Fibroblast of lung (primary cell): Measurements from ENCODE around the gene MCOLN2. TPM values are rescaled to one million over a fixed set of nuclear protein-coding genes. Genes with fewer than 3 reads are reported as not detected.

Experiments used
- DNase-seq, 2 donors: peaks; one replicate each; pipeline versions ENCODE4 v3.0.0 to v3.0.0-alpha.2; 2010; ENCODE audit warnings: low read depth in 2 of 2
- H2AFZ ChIP-seq: 2 replicates; pipeline ENCODE4 v1.5.1; 2012; ENCODE audit warnings: low read length, control low read depth, inconsistent platforms
- H3K27ac ChIP-seq: 2 replicates; pipeline ENCODE4 v1.5.1; 2011; ENCODE audit warnings: low read length, control low read depth; ENCODE audit not compliant: insufficient read depth
- H3K27me3 ChIP-seq: 2 replicates; pipeline ENCODE4 v1.5.1; 2011; ENCODE audit warnings: mild to moderate bottlenecking, low read length; ENCODE audit not compliant: control insufficient read depth, insufficient read depth
- H3K36me3 ChIP-seq: 2 replicates; pipeline ENCODE4 v1.5.1; 2011; ENCODE audit warnings: low read length; ENCODE audit not compliant: control insufficient read depth, insufficient read depth
- H3K4me1 ChIP-seq: 2 replicates; pipeline ENCODE4 v1.5.1; 2011; ENCODE audit warnings: low read length; ENCODE audit not compliant: control insufficient read depth, insufficient read depth; ENCODE audit errors: extremely low read depth
- H3K4me2 ChIP-seq: 2 replicates; pipeline ENCODE4 v1.5.1; 2011; ENCODE audit warnings: low read length, control low read depth; ENCODE audit not compliant: insufficient read depth; ENCODE audit errors: extremely low read depth
- H3K4me3 ChIP-seq, 4 experiments: fragments of 200-600 bp in 1 of 4; sonication (generic) in 1 of 4; replicated peaks in 1 of 4; 2 replicates each; pipeline ENCODE4 v1.5.1; 2011 to 2016; ENCODE audit warnings: low read length in 4 of 4, low read depth in 3 of 4, mild to moderate bottlenecking in 3 of 4, control low read depth in 2 of 4, inconsistent platforms in 1 of 4, mixed read lengths in 1 of 4; ENCODE audit not compliant: insufficient read depth in 1 of 4; ENCODE audit errors: control extremely low read depth in 1 of 4
- H3K79me2 ChIP-seq: 2 replicates; pipeline ENCODE4 v1.5.1; 2012; ENCODE audit warnings: mild to moderate bottlenecking, low read length, inconsistent platforms; ENCODE audit not compliant: control insufficient read depth, insufficient read depth
- H3K9ac ChIP-seq: 2 replicates; pipeline ENCODE4 v1.5.1; 2011; ENCODE audit warnings: mild to moderate bottlenecking, low read length, control low read depth; ENCODE audit not compliant: insufficient read depth
- H3K9me3 ChIP-seq: 2 replicates; pipeline ENCODE4 v1.5.1; 2012; ENCODE audit warnings: low read depth, low read length; ENCODE audit not compliant: control insufficient read depth, insufficient read depth
- H4K20me1 ChIP-seq: 2 replicates; pipeline ENCODE4 v1.5.1; 2011; ENCODE audit warnings: low read length; ENCODE audit not compliant: control insufficient read depth, insufficient read depth; ENCODE audit errors: extremely low read depth
- EZH2 ChIP-seq: IDR thresholded peaks from 2 replicates; pipeline ENCODE4 v1.5.1; 2012; ENCODE audit warnings: low read length, control low read depth, mild to moderate bottlenecking; ENCODE audit errors: missing control alignments
- polyA plus RNA-seq, 2 donors: library from polyadenylated mRNA; depleted of rRNA in 1 of 2; stranded (reverse) in 1 of 2; unstranded in 1 of 2; fragments of >200 nt; gene quantifications; 2 replicates each; pipeline ENCODE4 v1.2.1, GENCODE V29; 2011 to 2012; ENCODE audit warnings: missing spikeins in 1 of 2
- total RNA-seq: library from RNA; depleted of rRNA; stranded (reverse); fragments of >200 nt; gene quantifications from 2 replicates; pipeline ENCODE4 v1.2.1, GENCODE V29; 2014
- TF ChIP-seq, protein P1 (sequence below), 2 donors: IDR thresholded peaks in 1 of 2; conservative IDR thresholded peaks in 1 of 2; 1 replicate in 1 of 2; 2 replicates in 1 of 2; pipeline ENCODE4 v1.5.1; 2011 to 2012; ENCODE audit warnings: low read length in 2 of 2, control low read depth in 1 of 2, inconsistent platforms in 1 of 2, low read depth in 1 of 2, mild to moderate bottlenecking in 1 of 2

MCOLN2 gene
- total and polyA plus RNA-seq, 2 donors (not counting 1 experiment from before 2014, with no cell fraction given), result 0.44 to 1.5 TPM

DNA sequence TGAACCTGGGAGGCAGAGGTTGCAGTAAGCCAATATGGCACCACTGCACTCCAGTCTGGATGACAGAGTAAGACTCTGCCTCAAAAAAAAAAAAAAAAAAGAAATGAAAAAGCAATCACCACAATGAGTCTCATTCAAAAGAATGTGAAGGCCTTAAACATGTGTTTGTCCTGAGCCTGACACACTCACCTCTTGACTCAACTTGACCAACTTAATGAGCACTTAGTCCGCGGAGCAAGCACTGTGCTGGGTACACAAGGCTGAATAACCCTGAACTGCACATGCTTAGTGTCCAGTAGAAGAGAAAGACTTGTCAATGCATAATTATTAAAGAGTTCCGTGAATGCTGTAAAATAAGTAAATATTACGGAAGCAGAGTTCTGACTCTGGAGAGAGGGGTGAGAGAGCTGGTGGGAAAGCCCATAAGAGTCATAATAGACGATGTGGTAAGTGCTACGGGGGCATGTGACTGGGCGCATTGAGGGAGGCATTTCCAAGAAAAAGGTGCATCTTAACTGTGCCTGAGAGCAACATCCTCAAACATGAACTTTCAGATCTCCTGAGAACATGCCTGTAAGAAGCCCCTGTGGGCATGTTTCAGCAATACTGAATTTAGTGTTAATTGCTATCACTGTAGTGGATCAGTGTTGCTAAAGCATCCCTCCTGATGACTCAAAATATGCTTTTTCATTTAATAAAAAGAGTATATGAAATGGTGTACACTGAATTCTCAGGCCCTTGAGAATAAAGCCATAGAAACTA lies 27.2 kb downstream of the MCOLN2 start:
- Histone ChIP-seq H4K20me1 (no peaks in the 10 kb centered on the region), H3K4me3 (no peak overlapping the region), H3K27ac (no peak overlapping the region), H3K79me2 (no peaks in the 10 kb centered on the region), H3K27me3 (no peaks in the 10 kb centered on the region), H3K4me1 (no peaks in the 10 kb centered on the region), H3K9ac (no peak overlapping the region), H3K9me3 (no peaks in the 10 kb centered on the region), H3K4me2 (no peak overlapping the region), H3K36me3 (no peaks in the 10 kb centered on the region), H2AFZ (no peak overlapping the region)
- TF ChIP-seq, protein P1, sequence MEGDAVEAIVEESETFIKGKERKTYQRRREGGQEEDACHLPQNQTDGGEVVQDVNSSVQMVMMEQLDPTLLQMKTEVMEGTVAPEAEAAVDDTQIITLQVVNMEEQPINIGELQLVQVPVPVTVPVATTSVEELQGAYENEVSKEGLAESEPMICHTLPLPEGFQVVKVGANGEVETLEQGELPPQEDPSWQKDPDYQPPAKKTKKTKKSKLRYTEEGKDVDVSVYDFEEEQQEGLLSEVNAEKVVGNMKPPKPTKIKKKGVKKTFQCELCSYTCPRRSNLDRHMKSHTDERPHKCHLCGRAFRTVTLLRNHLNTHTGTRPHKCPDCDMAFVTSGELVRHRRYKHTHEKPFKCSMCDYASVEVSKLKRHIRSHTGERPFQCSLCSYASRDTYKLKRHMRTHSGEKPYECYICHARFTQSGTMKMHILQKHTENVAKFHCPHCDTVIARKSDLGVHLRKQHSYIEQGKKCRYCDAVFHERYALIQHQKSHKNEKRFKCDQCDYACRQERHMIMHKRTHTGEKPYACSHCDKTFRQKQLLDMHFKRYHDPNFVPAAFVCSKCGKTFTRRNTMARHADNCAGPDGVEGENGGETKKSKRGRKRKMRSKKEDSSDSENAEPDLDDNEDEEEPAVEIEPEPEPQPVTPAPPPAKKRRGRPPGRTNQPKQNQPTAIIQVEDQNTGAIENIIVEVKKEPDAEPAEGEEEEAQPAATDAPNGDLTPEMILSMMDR (conservative IDR thresholded peaks at IDR 0.05 in 1 of 2, IDR thresholded peaks at IDR 0.05 in 1 of 2; ENCODE audit: low read depth in 1 of 2, low read length in 2 of 2), result no peak
- TF ChIP-seq EZH2, result no peak
- DNase-seq, result no peak

DNA sequence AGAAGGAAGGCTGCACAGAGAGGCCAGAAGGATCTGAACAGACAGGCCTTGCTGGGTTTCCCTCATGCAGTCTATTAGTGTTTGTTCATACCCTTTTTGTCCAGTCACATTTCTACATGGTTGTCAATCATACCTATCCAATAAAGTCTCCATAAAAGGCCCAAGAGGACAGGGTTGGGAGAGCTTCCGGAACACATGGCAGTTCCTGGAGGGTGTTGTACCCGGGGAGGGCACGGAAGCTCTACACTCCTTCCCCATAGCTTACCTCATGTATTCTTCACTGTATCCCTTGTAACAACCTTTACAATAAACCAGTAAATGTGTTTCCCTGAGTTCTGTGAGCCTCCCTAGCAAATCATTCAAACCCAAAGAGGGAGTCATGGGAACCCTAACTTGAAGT lies 28.0 kb downstream of the MCOLN2 start:
- DNase-seq, result no peak
- H3K79me2 ChIP-seq, result no peaks in the 10 kb centered on the region
- no peak overlapping the region for H3K27ac ChIP-seq
- H3K9me3 ChIP-seq, result no peaks in the 10 kb centered on the region
- no peak overlapping the region for H3K9ac ChIP-seq
- H3K4me3 ChIP-seq, result no peak overlapping the region
- H3K36me3 ChIP-seq, result no peaks in the 10 kb centered on the region
- TF ChIP-seq, protein P1 (conservative IDR thresholded peaks at IDR 0.05 in 1 of 2, IDR thresholded peaks at IDR 0.05 in 1 of 2; ENCODE audit: low read depth in 1 of 2, low read length in 2 of 2), result no peak
- TF ChIP-seq EZH2, result no peak
- H3K4me2 ChIP-seq, result no peak overlapping the region
- no peaks in the 10 kb centered on the region for H4K20me1 ChIP-seq
- H3K4me1 ChIP-seq, result no peaks in the 10 kb centered on the region
- no peaks in the 10 kb centered on the region for H3K27me3 ChIP-seq
- H2AFZ ChIP-seq, result no peak overlapping the region

DNA sequence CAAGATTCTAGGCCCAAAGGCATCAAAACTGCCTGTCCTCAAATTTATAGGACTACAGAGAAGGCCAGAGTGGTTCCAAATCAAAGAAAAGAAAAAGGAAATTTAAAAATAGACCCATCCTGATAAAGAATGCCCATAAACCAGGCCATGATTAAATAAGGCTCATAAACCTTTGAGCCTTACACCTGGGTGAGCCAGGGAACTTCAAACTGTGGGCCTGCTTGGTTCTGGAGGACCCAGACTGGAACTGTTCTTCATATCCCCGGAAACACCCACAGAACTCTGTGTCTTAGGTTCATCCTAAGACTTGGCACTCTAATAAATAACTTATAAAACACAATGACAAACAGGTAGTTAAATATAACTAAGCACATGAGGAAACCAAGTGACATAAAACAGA lies 28.8 kb downstream of the MCOLN2 start:
- Histone ChIP-seq H3K4me3 (no peak overlapping the region), H3K27ac (no peak overlapping the region), H3K9me3 (no peaks in the 10 kb centered on the region), H3K27me3 (no peaks in the 10 kb centered on the region), H3K36me3 (no peaks in the 10 kb centered on the region), H3K79me2 (no peaks in the 10 kb centered on the region), H3K4me1 (no peaks in the 10 kb centered on the region), H2AFZ (no peak overlapping the region), H4K20me1 (no peaks in the 10 kb centered on the region), H3K4me2 (no peak overlapping the region), H3K9ac (no peak overlapping the region)
- no peak for DNase-seq
- TF ChIP-seq, protein P1 (conservative IDR thresholded peaks at IDR 0.05 in 1 of 2, IDR thresholded peaks at IDR 0.05 in 1 of 2; ENCODE audit: low read depth in 1 of 2, low read length in 2 of 2), result no peak
- no peak for TF ChIP-seq EZH2
